ENCODE data around the gene PLA2G4A.
A peak's percentile ranks its signal among the peaks of the same experiment; 100 is the strongest.

Gene PLA2G4A

DNA sequence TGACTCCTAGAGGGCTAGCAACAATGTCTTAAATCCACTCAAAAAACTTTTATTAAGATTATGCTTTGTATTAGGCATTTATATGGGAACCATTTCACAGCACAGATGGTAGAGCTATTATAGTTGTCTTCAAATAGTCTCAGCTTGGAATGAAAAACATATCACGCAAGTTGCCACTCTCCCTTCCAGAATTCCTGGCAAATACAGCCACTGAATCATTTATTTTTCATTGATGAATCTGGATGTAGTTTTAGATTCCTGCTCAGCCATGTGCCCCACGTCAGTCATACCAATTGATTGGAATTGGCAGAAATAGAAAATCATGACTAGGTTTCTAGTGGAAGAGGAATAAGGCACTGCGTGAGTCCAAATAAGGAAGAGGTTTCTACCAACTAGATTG is 165.2 kb downstream of the PLA2G4A start:
- H3K27me3 ChIP-seq (ENCODE audit: insufficient read depth, poor library complexity, severe bottlenecking): no peaks in the 10 kb centered on the region
- no peak overlapping the region for H3K27ac ChIP-seq (replicated peaks)
- TF ChIP-seq, protein P1, sequence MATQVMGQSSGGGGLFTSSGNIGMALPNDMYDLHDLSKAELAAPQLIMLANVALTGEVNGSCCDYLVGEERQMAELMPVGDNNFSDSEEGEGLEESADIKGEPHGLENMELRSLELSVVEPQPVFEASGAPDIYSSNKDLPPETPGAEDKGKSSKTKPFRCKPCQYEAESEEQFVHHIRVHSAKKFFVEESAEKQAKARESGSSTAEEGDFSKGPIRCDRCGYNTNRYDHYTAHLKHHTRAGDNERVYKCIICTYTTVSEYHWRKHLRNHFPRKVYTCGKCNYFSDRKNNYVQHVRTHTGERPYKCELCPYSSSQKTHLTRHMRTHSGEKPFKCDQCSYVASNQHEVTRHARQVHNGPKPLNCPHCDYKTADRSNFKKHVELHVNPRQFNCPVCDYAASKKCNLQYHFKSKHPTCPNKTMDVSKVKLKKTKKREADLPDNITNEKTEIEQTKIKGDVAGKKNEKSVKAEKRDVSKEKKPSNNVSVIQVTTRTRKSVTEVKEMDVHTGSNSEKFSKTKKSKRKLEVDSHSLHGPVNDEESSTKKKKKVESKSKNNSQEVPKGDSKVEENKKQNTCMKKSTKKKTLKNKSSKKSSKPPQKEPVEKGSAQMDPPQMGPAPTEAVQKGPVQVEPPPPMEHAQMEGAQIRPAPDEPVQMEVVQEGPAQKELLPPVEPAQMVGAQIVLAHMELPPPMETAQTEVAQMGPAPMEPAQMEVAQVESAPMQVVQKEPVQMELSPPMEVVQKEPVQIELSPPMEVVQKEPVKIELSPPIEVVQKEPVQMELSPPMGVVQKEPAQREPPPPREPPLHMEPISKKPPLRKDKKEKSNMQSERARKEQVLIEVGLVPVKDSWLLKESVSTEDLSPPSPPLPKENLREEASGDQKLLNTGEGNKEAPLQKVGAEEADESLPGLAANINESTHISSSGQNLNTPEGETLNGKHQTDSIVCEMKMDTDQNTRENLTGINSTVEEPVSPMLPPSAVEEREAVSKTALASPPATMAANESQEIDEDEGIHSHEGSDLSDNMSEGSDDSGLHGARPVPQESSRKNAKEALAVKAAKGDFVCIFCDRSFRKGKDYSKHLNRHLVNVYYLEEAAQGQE (IDR thresholded peaks at IDR 0.05; ENCODE audit: insufficient replicate concordance, low read depth): no peak
- TF ChIP-seq POLR2AphosphoS5 (IDR thresholded peaks at IDR 0.05; ENCODE audit: low read depth) (no peak), GABPA (IDR thresholded peaks at IDR 0.05; ENCODE audit: low read depth) (no peak), SPI1 (IDR thresholded peaks at IDR 0.05; ENCODE audit: borderline replicate concordance, low read depth) (no peak)
- TF ChIP-seq, protein P2, sequence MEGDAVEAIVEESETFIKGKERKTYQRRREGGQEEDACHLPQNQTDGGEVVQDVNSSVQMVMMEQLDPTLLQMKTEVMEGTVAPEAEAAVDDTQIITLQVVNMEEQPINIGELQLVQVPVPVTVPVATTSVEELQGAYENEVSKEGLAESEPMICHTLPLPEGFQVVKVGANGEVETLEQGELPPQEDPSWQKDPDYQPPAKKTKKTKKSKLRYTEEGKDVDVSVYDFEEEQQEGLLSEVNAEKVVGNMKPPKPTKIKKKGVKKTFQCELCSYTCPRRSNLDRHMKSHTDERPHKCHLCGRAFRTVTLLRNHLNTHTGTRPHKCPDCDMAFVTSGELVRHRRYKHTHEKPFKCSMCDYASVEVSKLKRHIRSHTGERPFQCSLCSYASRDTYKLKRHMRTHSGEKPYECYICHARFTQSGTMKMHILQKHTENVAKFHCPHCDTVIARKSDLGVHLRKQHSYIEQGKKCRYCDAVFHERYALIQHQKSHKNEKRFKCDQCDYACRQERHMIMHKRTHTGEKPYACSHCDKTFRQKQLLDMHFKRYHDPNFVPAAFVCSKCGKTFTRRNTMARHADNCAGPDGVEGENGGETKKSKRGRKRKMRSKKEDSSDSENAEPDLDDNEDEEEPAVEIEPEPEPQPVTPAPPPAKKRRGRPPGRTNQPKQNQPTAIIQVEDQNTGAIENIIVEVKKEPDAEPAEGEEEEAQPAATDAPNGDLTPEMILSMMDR (IDR thresholded peaks at IDR 0.05; ENCODE audit: insufficient read depth, low read length): no peak
- no peak for DNase-seq (ENCODE audit: low read depth in 1 of 2, low spot score in 1 of 2)
- no peak overlapping the region for H3K4me3 ChIP-seq (replicated peaks; ENCODE audit: insufficient read depth, low read length)

GRCh38 chr1:186994897-186995296 is 166.1 kb downstream of the PLA2G4A start:
- Histone ChIP-seq H3K27ac (replicated peaks) (no peak overlapping the region; the same call in 1 of the 2 replicates), H3K4me3 (replicated peaks; ENCODE audit: insufficient read depth, low read length) (no peak overlapping the region), H3K27me3 (ENCODE audit: insufficient read depth, poor library complexity, severe bottlenecking) (no peaks in the 10 kb centered on the region)
- peak in 1 of 2 experiments; percentile 58 for DNase-seq (ENCODE audit: low read depth in 1 of 2, low spot score in 1 of 2)
- TF ChIP-seq GABPA (IDR thresholded peaks at IDR 0.05; ENCODE audit: low read depth): no peak
- TF ChIP-seq SPI1 (IDR thresholded peaks at IDR 0.05; ENCODE audit: borderline replicate concordance, low read depth): no peak; the same call in 1 of the 2 replicates
- TF ChIP-seq, protein P1 (IDR thresholded peaks at IDR 0.05; ENCODE audit: insufficient replicate concordance, low read depth): no peak
- TF ChIP-seq, protein P2 (IDR thresholded peaks at IDR 0.05; ENCODE audit: insufficient read depth, low read length): no peak
- no peak for TF ChIP-seq POLR2AphosphoS5 (IDR thresholded peaks at IDR 0.05; ENCODE audit: low read depth)

GRCh38 chr1:186996816-186997215 is 168.1 kb downstream of the PLA2G4A start:
- TF ChIP-seq, protein P2 (IDR thresholded peaks at IDR 0.05; ENCODE audit: insufficient read depth, low read length): no peak
- no peak for TF ChIP-seq SPI1 (IDR thresholded peaks at IDR 0.05; ENCODE audit: borderline replicate concordance, low read depth)
- TF ChIP-seq GABPA (IDR thresholded peaks at IDR 0.05; ENCODE audit: low read depth): no peak
- TF ChIP-seq, protein P1 (IDR thresholded peaks at IDR 0.05; ENCODE audit: insufficient replicate concordance, low read depth): no peak
- no peak for TF ChIP-seq POLR2AphosphoS5 (IDR thresholded peaks at IDR 0.05; ENCODE audit: low read depth)
- H3K27me3 ChIP-seq (ENCODE audit: insufficient read depth, poor library complexity, severe bottlenecking): no peaks in the 10 kb centered on the region
- no peak for DNase-seq (ENCODE audit: low read depth in 1 of 2, low spot score in 1 of 2)
- no peak overlapping the region for H3K27ac ChIP-seq (replicated peaks)
- no peak overlapping the region for H3K4me3 ChIP-seq (replicated peaks; ENCODE audit: insufficient read depth, low read length)
